ENCODE data around the gene TMC2.

- TF ChIP-seq CTCF (IDR thresholded peaks at IDR 0.05) (no peak), POLR2A (IDR thresholded peaks at IDR 0.05) (no peak)
These were observed 154.3 kb downstream of the TMC2 start for GRCh38 chr20:2690718-2691117.
